ENCODE results near the gene IQSEC2.

The IQSEC2 gene

GRCh38 chrX:53305219-53305995, 24.0 kb upstream of the IQSEC2 start:
- no peak for DNase-seq

DNA sequence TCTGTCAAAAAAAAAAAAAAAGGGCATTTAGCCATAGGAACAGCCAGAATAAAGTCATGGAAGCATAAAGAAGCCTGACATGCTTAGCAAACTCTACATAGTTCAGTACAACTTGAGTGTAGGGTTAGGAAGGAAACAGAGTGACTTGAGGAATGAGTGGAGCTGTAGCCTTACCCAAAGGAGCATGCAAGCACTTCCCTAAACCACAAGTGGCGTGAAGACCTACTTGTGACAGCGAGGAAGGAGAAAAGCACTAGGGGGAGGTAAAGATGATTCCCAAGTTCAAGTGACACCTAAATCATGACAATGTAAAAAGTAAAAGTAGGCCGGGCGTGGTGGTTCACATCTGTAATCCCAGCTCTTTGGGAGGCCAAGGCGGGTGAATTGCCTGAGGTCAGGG, 21.8 kb upstream of the IQSEC2 start:
- no peak for DNase-seq

DNA sequence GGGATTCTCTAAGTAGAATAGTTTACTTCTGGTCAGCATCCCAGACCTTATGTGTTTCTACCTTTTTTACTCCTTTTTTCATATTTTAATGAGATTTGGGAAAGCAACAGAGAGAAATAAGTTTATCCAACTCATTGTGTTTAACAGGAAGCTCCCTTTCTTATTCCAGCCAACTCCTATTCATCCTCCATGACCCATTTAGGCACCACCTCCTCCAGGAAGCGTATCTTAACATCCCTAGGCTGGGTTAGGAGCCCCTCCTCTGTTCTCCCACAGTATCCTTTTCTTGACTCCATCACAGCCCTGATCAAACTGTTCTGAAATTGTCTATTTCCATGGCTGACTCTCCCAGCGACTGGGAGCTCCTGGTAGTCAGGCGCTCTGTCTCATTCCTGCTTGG, 18.8 kb upstream of the IQSEC2 start:
- no peak for DNase-seq

GRCh38 chrX:53294024-53294648, 12.8 kb upstream of the IQSEC2 start:
- DNase-seq: no peak

GRCh38 chrX:53291596-53291995, 10.2 kb upstream of the IQSEC2 start:
- no peak for DNase-seq

DNA sequence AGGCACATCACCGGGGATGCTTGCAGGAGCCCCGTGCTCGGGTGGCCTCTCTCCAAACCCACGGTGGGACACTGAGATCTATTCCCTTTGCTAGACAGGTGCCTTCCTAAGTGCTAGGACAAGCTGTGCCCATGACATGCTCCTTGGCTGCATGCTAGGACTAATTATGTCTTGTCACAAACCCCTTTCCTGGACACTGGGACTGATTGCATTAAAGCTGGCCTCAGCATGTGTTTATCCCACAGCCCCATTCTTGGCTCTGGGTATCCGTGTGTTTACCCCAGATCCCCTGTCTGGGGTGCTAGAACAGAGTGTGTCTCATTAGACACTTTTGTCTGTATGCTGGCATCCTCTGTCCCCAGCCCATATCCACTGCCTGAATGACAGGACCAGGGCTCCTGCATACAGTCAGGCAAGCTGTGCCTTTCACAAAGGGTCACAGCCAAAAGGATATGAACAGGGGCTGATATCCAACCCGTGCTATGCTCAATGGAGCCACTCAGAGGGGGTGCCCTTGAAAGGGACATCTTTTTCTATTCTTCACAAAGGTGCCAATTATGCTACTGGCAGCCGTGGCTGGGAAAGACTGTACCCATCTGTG, 9.2 kb upstream of the IQSEC2 start:
- DNase-seq: no peak

DNA sequence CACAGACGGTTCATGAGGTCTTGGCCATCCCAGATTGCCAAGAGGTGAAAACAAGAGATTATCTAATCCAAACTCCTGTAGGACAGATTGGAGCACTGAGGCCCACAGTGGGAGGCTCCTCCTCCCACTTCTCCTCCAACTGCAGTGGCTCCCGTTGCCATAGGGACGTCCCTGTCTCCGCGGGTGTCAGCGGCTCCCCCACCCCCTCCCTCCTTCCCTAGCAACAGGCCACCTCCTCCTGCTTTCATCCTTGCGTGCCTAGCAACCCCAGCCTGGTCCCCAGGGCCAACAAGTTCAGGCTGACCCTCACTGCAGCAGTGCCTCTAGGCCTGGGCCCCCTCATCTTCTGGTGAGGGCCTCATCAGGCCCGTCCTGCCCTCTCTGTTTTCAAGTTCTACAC, 6.8 kb upstream of the IQSEC2 start:
- peak; percentile 66 for DNase-seq

- peak; percentile 63 for DNase-seq
These were observed 6.2 kb upstream of the IQSEC2 start for GRCh38 chrX:53287493-53288138.

DNA sequence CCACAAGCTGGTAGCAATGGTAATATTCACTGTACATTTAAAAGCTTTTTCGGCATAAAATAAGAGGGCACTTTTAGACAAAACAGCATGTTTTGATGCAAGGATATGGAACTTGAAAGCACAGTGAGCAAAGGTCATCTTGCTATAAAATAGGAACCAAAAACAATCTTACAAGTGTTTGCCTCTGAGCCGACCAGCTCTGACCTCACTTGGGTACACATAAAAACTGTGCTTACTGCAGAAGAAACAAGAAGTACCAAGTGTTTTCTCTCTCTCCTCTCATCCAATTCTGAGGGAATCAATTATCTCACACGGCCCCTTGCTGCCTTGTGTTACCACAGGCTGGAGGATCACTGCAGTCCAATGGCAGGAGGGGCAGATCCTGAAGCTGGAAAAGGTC, 4.8 kb upstream of the IQSEC2 start:
- DNase-seq: no peak

DNA sequence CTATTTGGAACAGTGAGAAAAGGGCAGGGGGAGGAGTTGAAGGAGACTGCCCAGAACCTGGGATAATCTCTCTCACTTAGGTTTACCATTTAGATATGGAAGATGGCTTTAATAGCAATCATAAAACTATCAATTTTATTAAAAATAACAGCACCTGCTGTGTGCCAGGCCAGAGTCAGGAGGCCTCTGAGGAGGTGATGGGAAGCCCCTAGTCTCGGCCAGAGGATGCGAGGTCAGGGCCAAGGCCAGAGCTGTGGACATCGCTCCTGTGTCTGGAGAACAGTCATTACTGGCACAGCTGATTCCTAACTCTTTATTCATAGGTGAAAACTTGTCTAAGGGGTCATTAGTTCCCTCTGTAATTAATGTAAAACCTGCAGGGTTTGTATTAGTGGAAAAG, 4.2 kb upstream of the IQSEC2 start:
- no peak for DNase-seq

DNA sequence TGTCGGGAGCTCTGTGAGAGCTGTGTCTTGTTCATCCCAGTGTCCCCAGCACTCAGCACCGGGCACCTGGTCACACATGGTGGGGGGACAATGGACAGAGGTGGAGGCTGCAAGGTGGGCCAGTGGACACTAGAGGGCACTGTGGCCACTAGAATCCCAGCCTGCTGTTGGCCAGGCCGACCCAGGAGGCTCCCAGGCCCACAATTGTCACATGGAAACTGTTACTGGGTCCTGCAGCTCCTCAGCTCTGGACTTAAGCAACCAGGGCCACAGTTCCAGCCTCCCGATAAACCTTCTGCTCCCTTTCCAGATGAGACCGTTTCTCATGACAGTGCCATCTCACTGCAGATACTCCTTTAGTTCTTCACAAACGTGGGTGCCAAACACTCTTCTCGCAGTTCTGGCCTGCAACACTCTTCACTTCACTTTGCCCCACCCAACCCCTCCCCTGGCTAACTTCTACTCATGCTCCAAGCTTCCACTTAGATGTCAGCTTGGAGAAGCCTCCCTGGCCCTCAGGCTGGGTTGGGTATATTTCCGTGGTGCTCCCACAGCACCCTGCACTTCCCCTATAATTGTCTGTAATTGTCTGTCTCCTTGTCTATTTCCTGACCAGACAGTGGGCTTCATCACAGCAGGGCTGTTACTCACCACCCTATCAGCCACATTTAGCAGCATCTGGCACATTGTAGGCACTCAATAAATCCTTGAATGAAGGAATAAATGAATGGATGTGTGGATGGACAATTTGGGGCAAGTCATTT, 3.5 kb upstream of the IQSEC2 start:
- DNase-seq: peak; percentile 13

- DNase-seq: no peak
These were observed 2.2 kb upstream of the IQSEC2 start for GRCh38 chrX:53283567-53283966.

GRCh38 chrX:53283099-53283498, 1.7 kb upstream of the IQSEC2 start:
- no peak for DNase-seq

DNA sequence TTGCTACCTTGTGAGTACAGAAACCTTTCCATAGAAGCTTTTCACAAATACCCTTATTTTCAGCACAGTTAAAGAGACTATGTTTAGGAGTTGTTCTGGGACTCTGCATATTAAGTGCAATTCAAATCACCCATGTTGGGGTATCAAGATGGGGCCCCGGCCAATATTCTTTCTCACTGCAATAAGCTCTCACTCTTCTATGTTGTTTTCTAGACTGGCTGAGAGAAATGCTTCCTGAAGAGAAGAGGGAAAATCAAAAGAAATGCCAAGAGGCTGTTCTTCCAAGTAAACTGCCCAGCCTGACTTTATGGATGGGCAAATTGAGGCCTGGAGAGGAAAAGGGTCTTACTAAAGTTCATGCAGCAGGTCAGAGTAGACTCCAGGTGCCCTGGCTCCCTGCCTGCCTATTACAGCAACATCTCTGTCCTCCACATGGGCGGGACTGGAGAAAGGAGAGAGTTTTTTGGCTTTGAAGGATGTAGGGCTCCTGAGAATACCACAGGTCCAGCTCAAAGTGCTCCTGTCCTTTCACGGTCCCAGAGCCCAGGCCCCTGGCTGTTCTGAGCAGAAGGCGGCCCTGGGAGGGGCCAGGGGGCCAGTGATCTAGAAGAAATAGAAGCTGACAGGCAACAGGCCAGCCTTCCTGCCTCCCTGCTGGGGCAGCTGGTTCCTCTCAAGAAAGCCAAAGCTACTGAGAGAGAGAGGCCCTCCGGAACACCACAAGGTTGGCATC, 745 bp upstream of the IQSEC2 start:
- no peak for DNase-seq

GRCh38 chrX:53280331-53281320, 758 bp downstream of the IQSEC2 start:
- no peak for DNase-seq

DNA sequence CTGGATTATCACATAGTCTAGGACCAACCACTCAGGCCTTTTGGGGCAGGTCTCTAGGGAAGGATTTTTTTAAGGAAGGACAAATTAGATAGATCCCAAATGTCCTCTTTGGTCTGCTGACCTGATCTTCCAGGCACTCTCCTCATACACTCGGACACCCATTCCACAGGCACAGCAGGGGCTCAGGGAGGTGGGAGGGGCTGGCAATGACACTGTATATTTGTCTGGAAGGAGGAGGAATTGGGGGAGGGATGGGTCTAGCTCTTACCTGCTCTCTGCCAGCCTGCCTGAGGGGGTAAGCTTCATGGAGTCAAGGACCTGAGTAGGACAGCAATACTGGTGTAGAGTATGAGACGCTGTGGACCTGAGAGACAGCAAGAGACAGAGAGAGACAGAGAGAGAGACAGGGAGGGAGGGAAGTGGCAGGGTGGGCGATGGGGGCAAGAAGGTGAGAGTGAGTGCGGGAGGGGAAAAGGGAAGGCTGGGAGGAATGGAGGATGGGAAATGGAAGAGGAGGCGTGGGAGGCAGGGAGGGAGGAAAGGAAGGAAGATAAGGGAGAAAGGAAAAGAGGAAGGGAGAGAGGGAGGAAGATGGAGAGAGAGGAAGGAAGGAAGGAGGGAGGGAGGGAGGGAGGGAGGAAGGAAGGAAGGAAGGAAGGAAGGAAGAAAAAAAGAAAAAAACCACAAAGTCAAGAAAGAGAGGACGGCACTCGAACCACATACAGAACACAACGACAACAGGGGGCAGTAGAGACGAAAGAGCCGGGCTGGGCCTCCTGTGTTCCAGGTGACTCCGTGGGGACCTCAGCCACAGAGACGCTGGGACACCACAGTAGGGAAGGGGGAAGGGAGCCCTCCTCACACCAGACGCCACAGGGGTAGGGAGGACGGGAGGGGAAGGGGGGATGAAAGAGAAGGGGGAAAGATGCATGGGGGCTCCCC, 1.8 kb downstream of the IQSEC2 start:
- no peak for DNase-seq

GRCh38 chrX:53272808-53273337, 8.5 kb downstream of the IQSEC2 start:
- no peak for DNase-seq

DNA sequence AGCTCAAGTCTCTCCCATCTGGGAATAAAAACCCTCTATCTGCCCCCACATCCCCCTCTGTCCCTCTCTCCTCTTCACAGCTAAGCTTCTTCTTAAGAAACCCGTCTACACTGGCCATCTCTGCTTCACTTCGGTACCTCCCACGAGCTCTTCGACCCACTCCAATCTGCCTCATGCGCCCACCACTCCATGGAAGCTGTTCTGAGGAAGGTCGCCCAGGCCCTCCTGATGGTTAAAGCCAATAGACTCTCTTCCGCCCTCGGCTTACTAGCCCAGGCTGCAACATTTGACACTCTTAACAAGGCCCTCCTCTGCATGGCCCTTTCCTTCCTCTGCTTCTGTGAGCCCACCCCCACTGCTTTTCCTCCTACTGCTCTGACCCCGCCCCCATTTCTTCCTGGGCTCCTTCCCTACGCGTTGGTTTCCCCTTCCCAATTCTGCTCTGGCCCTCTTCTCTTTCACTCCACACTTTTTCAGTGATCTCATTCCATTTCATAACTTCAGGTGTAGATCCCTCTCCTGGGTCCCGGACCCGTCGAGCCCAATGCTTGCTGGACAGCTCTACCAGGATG, 11.8 kb downstream of the IQSEC2 start:
- no peak for DNase-seq

- DNase-seq: no peak
These were observed 13.2 kb downstream of the IQSEC2 start for GRCh38 chrX:53268173-53268572.
